Activated CD8-positive, alpha-beta T cell treated with anti-CD3 and anti-CD28 coated beads for 36 hours (primary cell): ENCODE data around the gene CDH24. TPM values are rescaled to one million over a fixed set of nuclear protein-coding genes. Genes with fewer than 3 reads are reported as not detected.
A peak's percentile ranks its signal among the peaks of the same experiment; 100 is the strongest.

ENCODE experiments used
- ATAC-seq: fragments of 200-7000 bp; cut with Tn5 transposase; one replicate; pipeline ENCODE4 v1.10.0; 2021; ENCODE audit warnings: mild to moderate bottlenecking, moderate library complexity
- CTCF ChIA-PET: fragments of 350-600 bp; sonication (Branson Sonifier 250); formaldehyde crosslinking; loops from one replicate; lab custom pipeline; 2021; ENCODE audit warnings: antibody characterized with exemption; lab: Charles Lee
- POLR2A ChIA-PET: fragments of 350-600 bp; sonication (Branson Sonifier 250); formaldehyde crosslinking; loops from one replicate; lab custom pipeline; 2021; ENCODE audit warnings: antibody characterized with exemption; lab: Charles Lee
- DNase-seq: peaks from one replicate; pipeline ENCODE4 v3.0.0-alpha.2; 2020
- H3K27ac Mint-ChIP-seq: one replicate; pipeline ENCODE4 v1.8.0; 2021; ENCODE audit warnings: mild to moderate bottlenecking, mixed read lengths
- H3K27me3 Mint-ChIP-seq: one replicate; pipeline ENCODE4 v1.8.0; 2021; ENCODE audit warnings: mixed read lengths
- H3K36me3 Mint-ChIP-seq: one replicate; pipeline ENCODE4 v1.8.0; 2021; ENCODE audit warnings: low read depth, mixed read lengths
- H3K4me1 Mint-ChIP-seq: one replicate; pipeline ENCODE4 v1.8.0; 2021; ENCODE audit warnings: low read depth, mixed read lengths
- H3K4me3 Mint-ChIP-seq: one replicate; pipeline ENCODE4 v1.8.0; 2021; ENCODE audit warnings: mild to moderate bottlenecking, moderate library complexity, mixed read lengths
- H3K9me3 Mint-ChIP-seq: one replicate; pipeline ENCODE4 v1.8.0; 2021; ENCODE audit warnings: mixed read lengths
- intact Hi-C: fragments of 100-400 bp; cut with micrococcal nuclease; formaldehyde crosslinking; loops from one replicate; pipeline ENCODE4 v1.10.0; 2022
- total RNA-seq, 2 experiments: library from RNA; stranded (reverse); gene quantifications; one replicate each; pipeline ENCODE4 v1.2.3, GENCODE V29; 2021
- TF ChIP-seq, protein P1 (sequence below): fragments of 200-600 bp; IDR thresholded peaks from one replicate; pipeline ENCODE4 v1.8.0; 2022; ENCODE audit warnings: antibody characterized with exemption, mild to moderate bottlenecking

Gene CDH24
- total RNA-seq, 2 experiments from 2014 or later = 0.69 to 0.72 TPM

DNA sequence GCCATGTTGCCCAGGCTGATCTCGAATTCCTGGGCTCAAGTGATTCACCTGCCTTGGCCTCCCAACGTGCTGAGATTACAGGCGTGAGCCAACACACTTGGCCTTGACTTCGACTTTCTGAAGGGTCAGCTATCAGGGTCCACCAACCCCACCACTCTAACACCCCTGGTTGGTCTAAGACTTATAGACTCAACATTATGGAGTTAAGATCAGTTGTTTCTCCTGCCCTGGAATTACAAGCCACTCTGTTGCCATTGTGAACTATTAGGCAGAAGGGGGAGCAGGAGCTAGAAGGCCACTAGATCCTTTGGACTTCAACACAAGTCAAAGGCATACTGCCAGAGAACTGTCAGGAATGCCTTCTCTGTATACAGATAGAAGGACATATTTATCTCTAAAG lies 17.2 kb downstream of the CDH24 start:
- H3K27ac Mint-ChIP-seq = no peak overlapping the region

DNA sequence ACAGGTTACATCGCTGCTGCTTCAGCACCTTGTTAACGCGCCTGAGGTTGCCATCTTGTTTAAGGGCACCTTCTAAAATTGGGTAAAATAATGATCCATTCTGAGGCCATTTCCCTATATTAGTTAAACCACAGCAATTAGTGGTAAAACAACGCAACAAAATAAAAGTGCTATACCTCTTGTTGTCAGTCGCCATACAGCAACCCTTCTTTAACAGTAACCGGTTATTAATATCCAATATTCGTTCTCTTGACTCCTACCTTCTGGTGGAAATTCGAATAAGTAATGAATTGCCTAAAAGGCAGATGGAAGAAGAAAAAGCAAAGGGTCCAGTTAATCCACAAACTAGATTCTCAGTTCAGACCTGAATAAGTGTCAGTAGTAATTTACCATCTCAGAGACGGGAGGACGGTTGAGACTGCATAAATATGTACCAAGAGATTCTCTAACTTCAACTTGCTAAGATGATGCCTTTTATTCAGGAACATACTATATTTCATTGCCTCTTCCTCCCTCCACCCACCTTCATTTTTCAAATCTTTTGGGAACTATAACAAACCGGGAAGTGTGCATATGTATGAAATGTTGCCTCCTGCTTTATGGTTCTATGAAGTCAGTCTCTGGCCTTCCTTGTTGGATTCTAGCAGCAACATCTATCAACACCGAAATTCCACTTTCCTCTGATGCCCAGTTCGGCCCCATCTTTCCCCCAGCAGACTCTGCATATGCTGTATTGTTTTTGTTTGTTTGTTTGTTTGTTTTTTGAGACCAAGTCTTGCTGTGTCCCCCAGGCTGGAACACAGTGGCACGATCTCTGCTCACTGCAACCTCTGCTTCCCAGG lies 21.8 kb downstream of the CDH24 start:
- H3K9me3 Mint-ChIP-seq = peaks cover 2% of the 10 kb centered on the region
- ATAC-seq (no peak), DNase-seq (no peak)
- no peaks in the 10 kb centered on the region for H3K27me3 Mint-ChIP-seq
- ChIA-PET CTCF (interaction anchor here (1.0 to 2.8 kb wide), 3 partner anchors 29 to 53 kb away, joined by 3 to 14 read pairs (median 4); partner anchors contain the start of gene AJUBA), POLR2A (interaction anchor here (1.8 to 2.5 kb wide), 3 partner anchors 10 to 54 kb away, joined by 6 to 19 read pairs (median 10); partner anchors contain the start of gene AJUBA)
- peaks cover 31% of the 10 kb centered on the region for H3K4me1 Mint-ChIP-seq
- TF ChIP-seq, protein P1, sequence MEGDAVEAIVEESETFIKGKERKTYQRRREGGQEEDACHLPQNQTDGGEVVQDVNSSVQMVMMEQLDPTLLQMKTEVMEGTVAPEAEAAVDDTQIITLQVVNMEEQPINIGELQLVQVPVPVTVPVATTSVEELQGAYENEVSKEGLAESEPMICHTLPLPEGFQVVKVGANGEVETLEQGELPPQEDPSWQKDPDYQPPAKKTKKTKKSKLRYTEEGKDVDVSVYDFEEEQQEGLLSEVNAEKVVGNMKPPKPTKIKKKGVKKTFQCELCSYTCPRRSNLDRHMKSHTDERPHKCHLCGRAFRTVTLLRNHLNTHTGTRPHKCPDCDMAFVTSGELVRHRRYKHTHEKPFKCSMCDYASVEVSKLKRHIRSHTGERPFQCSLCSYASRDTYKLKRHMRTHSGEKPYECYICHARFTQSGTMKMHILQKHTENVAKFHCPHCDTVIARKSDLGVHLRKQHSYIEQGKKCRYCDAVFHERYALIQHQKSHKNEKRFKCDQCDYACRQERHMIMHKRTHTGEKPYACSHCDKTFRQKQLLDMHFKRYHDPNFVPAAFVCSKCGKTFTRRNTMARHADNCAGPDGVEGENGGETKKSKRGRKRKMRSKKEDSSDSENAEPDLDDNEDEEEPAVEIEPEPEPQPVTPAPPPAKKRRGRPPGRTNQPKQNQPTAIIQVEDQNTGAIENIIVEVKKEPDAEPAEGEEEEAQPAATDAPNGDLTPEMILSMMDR = no peak
- intact Hi-C loops = no loop called here
- peaks cover 32% of the 10 kb centered on the region for H3K36me3 Mint-ChIP-seq
- peak overlapping the region; percentile 92 for H3K4me3 Mint-ChIP-seq
- H3K27ac Mint-ChIP-seq = peak overlapping the region; percentile 98

More for the DNA sequence above, 17.2 kb downstream of the CDH24 start:
- DNase-seq (no peak), ATAC-seq (no peak)
- H3K36me3 Mint-ChIP-seq = no peaks in the 10 kb centered on the region
- peaks cover 2% of the 10 kb centered on the region for H3K9me3 Mint-ChIP-seq
- H3K4me1 Mint-ChIP-seq = peaks cover 12% of the 10 kb centered on the region
- no peaks in the 10 kb centered on the region for H3K27me3 Mint-ChIP-seq
- H3K4me3 Mint-ChIP-seq = no peak overlapping the region
- TF ChIP-seq, protein P1 = no peak
- intact Hi-C loops = no loop called here
- CTCF ChIA-PET = interaction anchor here (0.7 to 4.2 kb wide), 6 partner anchors 13 to 54 kb away, joined by 3 to 15 read pairs (median 6); partner anchors contain the start of gene CDH24
- POLR2A ChIA-PET = interaction anchor here (0.6 to 2.4 kb wide), 4 partner anchors 9 to 33 kb away, joined by 3 to 11 read pairs (median 4); no protein-coding TSS in a partner anchor

DNA sequence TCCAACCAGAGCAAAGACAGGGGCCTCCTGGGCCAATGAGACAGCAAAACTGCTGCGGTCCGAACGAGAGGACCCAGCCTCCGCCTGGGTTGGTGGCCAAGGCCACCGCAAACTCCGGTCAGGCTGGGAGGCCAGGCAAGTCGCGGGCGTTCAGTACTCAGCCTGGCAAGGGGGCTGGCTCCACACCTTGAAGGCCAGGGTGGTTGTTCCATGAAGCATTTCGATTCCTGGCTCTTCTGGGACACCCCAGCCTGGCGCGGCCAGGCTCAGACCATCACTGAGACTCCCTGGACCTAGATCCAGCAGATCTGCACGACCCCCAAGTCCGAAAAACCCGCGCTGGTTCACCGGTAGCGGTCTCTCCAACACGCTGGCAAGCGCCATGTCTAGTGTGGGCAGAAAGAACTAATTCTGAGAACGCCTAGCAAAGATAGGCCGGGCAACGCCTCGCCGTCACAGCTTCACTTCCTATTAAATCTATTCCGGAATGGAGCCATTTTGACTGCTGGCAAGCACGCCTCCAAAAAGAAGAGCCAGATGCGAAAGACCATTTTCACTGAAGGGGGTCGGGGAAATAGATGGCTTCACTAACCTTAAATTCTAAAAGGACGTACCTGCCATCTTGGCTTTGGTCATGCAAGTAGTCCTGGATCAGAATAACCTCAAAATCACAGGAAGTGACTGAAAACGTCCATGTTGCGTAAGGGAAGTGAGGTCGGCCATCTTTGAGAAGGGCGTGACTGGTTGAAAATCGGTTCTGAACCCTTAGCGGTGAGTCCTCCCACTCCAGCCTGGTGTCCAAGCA lies 22.6 kb downstream of the CDH24 start, which contains the start of gene PSMB5:
Gene PSMB5, minus strand, starts transcription at position 403 of the 805 bp plus-strand sequence. Its CDS starts 19 bp downstream, at position 384.
- Mint-ChIP-seq H3K4me1 (peaks cover 31% of the 10 kb centered on the region), H3K9me3 (peaks cover 2% of the 10 kb centered on the region), H3K27ac (peak within 1 kb of the TSS; percentile 98), H3K4me3 (peak within 1 kb of the TSS; percentile 92), H3K27me3 (no peaks in the 10 kb centered on the region), H3K36me3 (peaks cover 32% of the 10 kb centered on the region)
- peak; percentile 96 for DNase-seq
- ChIA-PET CTCF (interaction anchor here (1.0 to 7.5 kb wide), 5 partner anchors 22 to 61 kb away, joined by 3 to 29 read pairs (median 5); partner anchors contain the start of genes AJUBA and CDH24), POLR2A (interaction anchor here (0.6 to 2.5 kb wide), 7 partner anchors 8 to 1631 kb away, joined by 3 to 19 read pairs (median 4); partner anchors contain the start of gene AJUBA)
- intact Hi-C loops = loop anchor here (1.0 kb wide), 1 partner anchor 27 kb away; no protein-coding TSS in a partner anchor
- TF ChIP-seq, protein P1 = no peak
- ATAC-seq = peak; percentile 96

DNA sequence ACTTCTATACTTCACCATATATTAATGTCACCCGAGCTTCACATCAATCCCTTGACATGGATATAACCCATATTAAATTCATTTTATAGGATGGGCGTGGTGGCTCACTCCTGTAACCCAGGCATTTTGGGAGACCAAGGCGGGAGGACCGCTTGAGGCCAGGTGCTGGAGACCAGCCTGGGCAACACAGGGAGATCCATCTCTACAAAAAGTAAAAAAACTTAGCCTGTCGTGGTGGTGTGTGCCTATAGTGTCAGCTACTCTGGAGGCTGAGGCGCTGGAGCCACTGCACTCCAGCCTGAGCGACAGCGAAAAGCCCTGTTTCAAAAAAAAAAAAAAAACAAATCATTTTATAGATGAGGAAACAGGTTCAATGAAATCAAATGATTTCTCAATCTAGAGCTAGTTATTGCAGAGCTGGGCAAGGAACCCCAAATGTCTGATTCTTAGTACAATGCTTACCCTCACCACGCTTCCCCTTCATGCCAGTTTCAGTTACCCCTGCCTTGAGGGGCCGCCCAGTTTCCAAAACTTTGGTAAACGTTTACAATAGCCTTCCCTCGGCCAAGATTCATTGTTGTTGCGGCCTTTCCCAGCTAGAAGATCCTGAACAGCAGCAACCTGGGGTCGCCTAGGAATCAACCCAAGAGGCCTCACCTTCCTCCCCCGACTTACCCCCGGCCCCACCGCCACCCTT lies 23.4 kb downstream of the CDH24 start:
- Mint-ChIP-seq H3K4me1 (peaks cover 37% of the 10 kb centered on the region), H3K27me3 (no peaks in the 10 kb centered on the region), H3K4me3 (peak overlapping the region; percentile 92), H3K27ac (peak overlapping the region; percentile 98), H3K9me3 (peaks cover 2% of the 10 kb centered on the region), H3K36me3 (peaks cover 38% of the 10 kb centered on the region)
- ATAC-seq (no peak), DNase-seq (peak; percentile 35)
- TF ChIP-seq, protein P1 = no peak
- CTCF ChIA-PET = interaction anchor here (0.9 to 7.5 kb wide), 12 partner anchors 8 to 61 kb away, joined by 3 to 29 read pairs (median 5); partner anchors contain the start of genes AJUBA, CDH24 and PSMB11
- intact Hi-C loops = loop anchor here (1.0 kb wide), 1 partner anchor 27 kb away; no protein-coding TSS in a partner anchor
- POLR2A ChIA-PET = interaction anchor here (0.6 to 2.5 kb wide), 12 partner anchors 9 to 1631 kb away, joined by 3 to 19 read pairs (median 3); partner anchors contain the start of gene AJUBA
